ENCODE data around the gene RAP1GAP2. TPM values are rescaled to one million over a fixed set of nuclear protein-coding genes. Genes with fewer than 3 reads are reported as not detected.

Gene RAP1GAP2
- total RNA-seq, 2 experiments from 2014 or later: 0.31 to 0.50 TPM

DNA sequence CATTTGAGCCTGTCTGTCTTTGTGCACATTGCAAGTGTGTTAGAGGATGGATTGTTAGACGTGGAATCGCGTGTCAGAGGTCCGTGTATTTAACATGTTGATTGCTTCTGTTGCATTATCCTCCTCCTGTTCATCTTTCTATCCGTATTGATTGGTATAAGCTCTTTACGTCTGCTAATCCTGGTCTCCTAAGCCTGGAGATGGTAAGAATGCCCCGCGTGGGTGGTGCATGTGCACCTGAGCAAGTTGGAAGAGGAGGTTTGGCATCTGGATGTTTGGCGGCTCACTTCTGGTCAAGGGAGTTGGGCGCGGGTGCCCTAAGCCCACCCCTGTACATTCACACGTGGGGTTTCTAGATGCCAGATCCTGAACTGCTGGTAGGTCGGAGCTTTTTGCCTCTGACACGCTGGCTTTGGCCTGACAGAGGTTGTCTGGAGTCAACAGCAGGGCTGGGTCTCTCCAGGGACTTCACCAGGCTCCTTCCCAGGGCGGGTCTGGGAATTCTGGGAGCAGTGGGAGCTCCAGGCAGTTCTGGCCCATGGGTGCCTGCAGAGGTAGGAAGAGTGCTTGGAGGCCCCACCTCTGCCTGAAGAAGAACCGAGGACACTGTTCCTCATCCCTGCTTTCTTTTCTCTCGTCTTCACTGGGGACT lies 159.8 kb downstream of the RAP1GAP2 start:
- Mint-ChIP-seq H3K27ac (no peak overlapping the region), H3K4me1 (ENCODE audit: low read depth) (peaks cover 13% of the 10 kb centered on the region), H3K27me3 (peaks cover 4% of the 10 kb centered on the region), H3K36me3 (ENCODE audit: low read depth) (no peaks in the 10 kb centered on the region), H3K4me3 (no peak overlapping the region), H3K9me3 (no peaks in the 10 kb centered on the region)
- POLR2A ChIA-PET: no interaction called here
- DNase-seq (no peak), ATAC-seq (no peak)
- intact Hi-C loops (cut with micrococcal nuclease): no loop called here
- TF ChIP-seq, protein P1, sequence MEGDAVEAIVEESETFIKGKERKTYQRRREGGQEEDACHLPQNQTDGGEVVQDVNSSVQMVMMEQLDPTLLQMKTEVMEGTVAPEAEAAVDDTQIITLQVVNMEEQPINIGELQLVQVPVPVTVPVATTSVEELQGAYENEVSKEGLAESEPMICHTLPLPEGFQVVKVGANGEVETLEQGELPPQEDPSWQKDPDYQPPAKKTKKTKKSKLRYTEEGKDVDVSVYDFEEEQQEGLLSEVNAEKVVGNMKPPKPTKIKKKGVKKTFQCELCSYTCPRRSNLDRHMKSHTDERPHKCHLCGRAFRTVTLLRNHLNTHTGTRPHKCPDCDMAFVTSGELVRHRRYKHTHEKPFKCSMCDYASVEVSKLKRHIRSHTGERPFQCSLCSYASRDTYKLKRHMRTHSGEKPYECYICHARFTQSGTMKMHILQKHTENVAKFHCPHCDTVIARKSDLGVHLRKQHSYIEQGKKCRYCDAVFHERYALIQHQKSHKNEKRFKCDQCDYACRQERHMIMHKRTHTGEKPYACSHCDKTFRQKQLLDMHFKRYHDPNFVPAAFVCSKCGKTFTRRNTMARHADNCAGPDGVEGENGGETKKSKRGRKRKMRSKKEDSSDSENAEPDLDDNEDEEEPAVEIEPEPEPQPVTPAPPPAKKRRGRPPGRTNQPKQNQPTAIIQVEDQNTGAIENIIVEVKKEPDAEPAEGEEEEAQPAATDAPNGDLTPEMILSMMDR (IDR thresholded peaks at IDR 0.05): no peak
- CTCF ChIA-PET: no interaction called here

DNA sequence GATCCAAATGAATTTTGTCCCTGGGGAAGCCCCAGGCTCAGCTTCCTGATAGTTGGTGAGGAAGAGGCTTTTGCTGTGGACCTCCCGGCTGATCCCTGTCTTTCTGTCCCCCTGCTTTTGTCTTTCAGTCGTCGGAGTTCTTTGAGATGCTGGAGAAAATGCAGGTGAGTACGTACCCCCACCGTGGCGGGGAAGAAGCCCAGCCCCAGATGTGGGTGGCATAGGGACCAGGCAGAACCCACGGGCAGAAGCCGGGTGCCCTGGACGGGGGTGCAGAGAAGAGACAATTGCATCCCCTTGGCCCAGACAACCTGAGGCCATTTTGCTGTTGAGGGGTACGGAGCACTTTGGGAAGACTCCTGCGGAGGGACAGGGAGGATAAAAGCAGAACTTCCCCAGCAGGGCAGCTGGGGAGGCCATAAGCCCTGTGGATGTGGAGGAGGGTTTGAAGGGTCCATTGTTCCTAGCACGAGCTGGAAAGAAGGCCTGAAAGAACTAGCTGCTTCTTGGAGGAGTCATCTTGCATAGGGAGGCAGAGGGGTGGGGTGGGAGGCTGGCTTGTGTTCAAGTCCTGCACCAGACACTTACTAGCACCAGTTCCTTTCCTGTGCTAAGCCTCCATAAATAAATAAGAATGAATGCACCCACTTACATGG lies 161.5 kb downstream of the RAP1GAP2 start:
- no peak for ATAC-seq
- peaks cover 4% of the 10 kb centered on the region for H3K27me3 Mint-ChIP-seq
- POLR2A ChIA-PET: no interaction called here
- TF ChIP-seq, protein P1 (IDR thresholded peaks at IDR 0.05): no peak
- H3K4me1 Mint-ChIP-seq (ENCODE audit: low read depth): peaks cover 13% of the 10 kb centered on the region
- CTCF ChIA-PET: no interaction called here
- intact Hi-C loops (cut with micrococcal nuclease): no loop called here
- no peaks in the 10 kb centered on the region for H3K36me3 Mint-ChIP-seq (ENCODE audit: low read depth)
- no peaks in the 10 kb centered on the region for H3K9me3 Mint-ChIP-seq
- no peak overlapping the region for H3K27ac Mint-ChIP-seq
- H3K4me3 Mint-ChIP-seq: no peak overlapping the region
- DNase-seq: no peak

DNA sequence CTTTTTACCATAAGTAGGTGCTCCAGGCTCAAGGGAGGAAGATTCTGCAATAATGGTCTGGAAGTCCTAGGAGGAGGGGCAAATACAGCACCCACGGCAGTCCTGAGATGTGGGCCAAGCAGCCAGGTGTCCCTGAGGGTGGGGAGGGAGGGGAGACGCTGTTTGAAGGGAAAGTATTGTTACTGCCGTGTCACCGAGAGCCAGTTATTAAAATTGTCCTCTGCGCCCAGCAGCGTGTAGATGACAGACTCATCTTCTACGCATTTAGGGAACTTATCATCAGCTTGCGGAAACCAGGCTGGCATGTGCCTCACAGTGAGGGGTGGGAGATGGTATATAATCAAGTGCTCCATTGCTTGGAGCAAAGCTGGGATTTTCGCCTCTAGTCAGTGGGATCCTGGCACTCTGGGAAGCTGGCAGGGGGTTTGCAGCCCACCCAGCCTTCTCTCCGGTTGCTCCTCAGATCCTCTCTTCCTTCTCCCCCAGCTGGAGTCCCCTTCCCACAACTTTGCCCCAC lies 162.5 kb downstream of the RAP1GAP2 start:
- H3K36me3 Mint-ChIP-seq (ENCODE audit: low read depth): no peaks in the 10 kb centered on the region
- intact Hi-C loops (cut with micrococcal nuclease): no loop called here
- peaks cover 4% of the 10 kb centered on the region for H3K27me3 Mint-ChIP-seq
- DNase-seq (no peak), ATAC-seq (no peak)
- peaks cover 13% of the 10 kb centered on the region for H3K4me1 Mint-ChIP-seq (ENCODE audit: low read depth)
- H3K27ac Mint-ChIP-seq: no peak overlapping the region
- POLR2A ChIA-PET: no interaction called here
- CTCF ChIA-PET: no interaction called here
- H3K9me3 Mint-ChIP-seq: no peaks in the 10 kb centered on the region
- H3K4me3 Mint-ChIP-seq: no peak overlapping the region
- TF ChIP-seq, protein P1 (IDR thresholded peaks at IDR 0.05): no peak

DNA sequence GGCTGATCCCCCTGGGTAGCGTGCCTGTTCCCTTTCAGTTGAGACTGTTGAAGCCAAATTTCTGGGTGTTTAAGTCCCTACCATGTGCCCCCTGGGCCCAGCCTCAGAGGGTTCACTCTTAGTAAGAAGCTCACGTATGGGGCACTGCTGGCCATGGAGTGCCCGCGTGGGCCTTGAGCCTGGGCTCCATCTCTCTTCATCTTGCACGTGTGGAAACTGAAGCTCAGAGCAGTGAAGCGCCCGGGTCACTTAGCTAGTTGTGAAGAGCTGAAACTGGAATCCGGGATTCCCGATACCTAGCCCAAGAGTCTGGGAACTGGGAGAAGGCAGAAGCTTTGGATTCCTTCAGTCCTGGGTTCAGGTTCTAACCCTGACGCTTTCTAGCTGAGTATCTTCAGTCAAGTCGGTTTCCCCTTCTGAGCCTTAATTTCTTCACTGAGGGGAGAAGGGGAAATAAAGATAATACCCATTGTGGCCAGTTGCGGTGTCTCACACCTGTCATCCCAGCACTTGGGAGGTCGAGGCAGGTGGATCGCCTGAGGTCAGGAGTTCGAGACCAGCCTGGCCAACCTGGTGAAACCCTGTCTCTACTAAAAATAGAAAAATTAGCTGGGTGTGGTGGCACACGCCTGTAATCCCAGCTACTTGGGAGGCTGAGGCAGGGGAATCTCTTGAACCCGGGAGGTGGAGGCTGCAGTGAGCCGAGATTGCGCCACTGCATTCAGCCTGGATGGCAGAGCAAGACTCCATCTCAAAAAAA lies 163.3 kb downstream of the RAP1GAP2 start:
- TF ChIP-seq, protein P1 (IDR thresholded peaks at IDR 0.05): no peak
- Mint-ChIP-seq H3K27me3 (peaks cover 4% of the 10 kb centered on the region), H3K27ac (no peak overlapping the region), H3K36me3 (ENCODE audit: low read depth) (no peaks in the 10 kb centered on the region), H3K4me3 (no peak overlapping the region), H3K9me3 (no peaks in the 10 kb centered on the region), H3K4me1 (ENCODE audit: low read depth) (peaks cover 13% of the 10 kb centered on the region)
- no peak for ATAC-seq
- intact Hi-C loops (cut with micrococcal nuclease): no loop called here
- CTCF ChIA-PET: no interaction called here
- no peak for DNase-seq
- POLR2A ChIA-PET: no interaction called here

DNA sequence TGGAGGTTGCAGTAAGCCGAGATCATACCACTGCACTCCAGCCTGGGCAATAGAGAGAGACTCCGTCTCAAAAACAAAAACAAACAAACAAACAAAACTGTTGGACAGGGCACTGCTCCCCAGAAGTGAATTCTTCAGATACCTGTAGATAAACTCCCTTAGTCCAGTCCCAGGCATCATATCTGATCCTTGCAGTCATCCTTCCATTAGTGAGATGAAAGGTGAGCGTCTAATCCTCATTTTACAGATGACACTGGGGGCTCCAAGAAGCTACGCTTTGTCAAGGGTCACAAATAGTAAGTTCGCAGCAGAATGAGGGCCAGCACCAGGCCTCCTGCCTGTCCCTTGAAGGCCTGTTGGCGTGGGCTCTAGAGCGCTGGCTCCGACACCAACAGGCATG lies 165.2 kb downstream of the RAP1GAP2 start:
- no peaks in the 10 kb centered on the region for H3K4me1 Mint-ChIP-seq (ENCODE audit: low read depth)
- ChIA-PET CTCF (no interaction called here), POLR2A (no interaction called here)
- no peak for ATAC-seq
- no peak for DNase-seq
- intact Hi-C loops (cut with micrococcal nuclease): no loop called here
- no peak overlapping the region for H3K27ac Mint-ChIP-seq
- no peaks in the 10 kb centered on the region for H3K27me3 Mint-ChIP-seq
- TF ChIP-seq, protein P1 (IDR thresholded peaks at IDR 0.05): no peak
- no peak overlapping the region for H3K4me3 Mint-ChIP-seq
- H3K36me3 Mint-ChIP-seq (ENCODE audit: low read depth): no peaks in the 10 kb centered on the region
- no peaks in the 10 kb centered on the region for H3K9me3 Mint-ChIP-seq

All from activated CD8-positive, alpha-beta T cell treated with anti-CD3 and anti-CD28 coated beads for 36 hours (primary cell).